HAP-1 (cell line): ENCODE measurements around the gene NRG2.

Experiments
- DNase-seq, 2 experiments: peaks; one replicate each; pipeline ENCODE4 v3.0.0-alpha.2; 2016 to 2020; ENCODE audit warnings: low spot score in 2 of 2
- H3K27me3 ChIP-seq: fragments of 250-450 bp; sonication (Bioruptor Pico); 2 replicates; pipeline ENCODE4 v1.5.1; 2020; ENCODE audit warnings: low read depth, mild to moderate bottlenecking, moderate library complexity
- H3K36me3 ChIP-seq: fragments of 250-450 bp; sonication (Bioruptor Pico); replicated peaks from 2 replicates; pipeline ENCODE4 v1.5.1; 2020; ENCODE audit warnings: mild to moderate bottlenecking
- H3K4me1 ChIP-seq: fragments of 250-450 bp; sonication (Bioruptor Pico); 2 replicates; pipeline ENCODE4 v1.5.1; 2020; ENCODE audit warnings: mild to moderate bottlenecking
- H3K4me3 ChIP-seq: fragments of 250-450 bp; sonication (Bioruptor Pico); 2 replicates; pipeline ENCODE4 v1.5.1; 2020; ENCODE audit warnings: mild to moderate bottlenecking, moderate library complexity
- H3K9me3 ChIP-seq: fragments of 250-450 bp; sonication (Bioruptor Pico); 2 replicates; pipeline ENCODE4 v1.5.1; 2020; ENCODE audit warnings: mild to moderate bottlenecking, moderate library complexity
- in situ Hi-C: fragments of 300-500 bp; cut with MboI; formaldehyde crosslinking; loops from 3 replicates; pipeline ENCODE4 v1.14.3; 2020; ENCODE audit warnings: low sequenced_read_pairs, inconsistent platforms, mixed read lengths

Gene NRG2

DNA sequence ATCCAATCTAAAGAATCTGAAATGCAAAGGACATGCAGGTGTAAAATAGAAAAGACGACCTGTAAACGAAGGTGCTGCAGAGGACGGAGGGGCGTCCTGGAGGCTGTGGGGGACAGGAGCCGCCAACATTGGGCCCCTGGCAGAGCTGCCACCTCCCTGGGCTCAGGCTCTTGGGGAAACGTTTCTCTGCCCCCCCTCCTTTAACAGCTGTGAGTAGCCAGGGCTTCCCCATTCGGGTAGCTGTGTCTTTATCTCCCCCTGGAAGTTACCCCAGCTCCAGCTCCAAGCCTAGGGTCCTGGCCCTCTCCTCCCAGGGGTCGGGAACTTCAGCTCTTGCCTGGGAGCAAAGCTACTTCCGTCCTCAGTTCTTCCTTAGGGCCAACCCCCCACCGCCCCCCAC, 196.0 kb downstream of the NRG2 start:
- no peaks in the 10 kb centered on the region for H3K9me3 ChIP-seq
- no peaks in the 10 kb centered on the region for H3K4me1 ChIP-seq
- no peaks in the 10 kb centered on the region for H3K36me3 ChIP-seq
- no peaks in the 10 kb centered on the region for H3K27me3 ChIP-seq
- no peak for DNase-seq
- in situ Hi-C loops = loop anchor here (10.0 kb wide), 1 partner anchor 62 kb away; no protein-coding TSS in a partner anchor
- no peak overlapping the region for H3K4me3 ChIP-seq

GRCh38 chr5:139845846-139846681, 197.0 kb downstream of the NRG2 start:
- no peaks in the 10 kb centered on the region for H3K27me3 ChIP-seq
- DNase-seq = no peak
- H3K9me3 ChIP-seq = no peaks in the 10 kb centered on the region
- no peak overlapping the region for H3K4me3 ChIP-seq
- in situ Hi-C loops = loop anchor here (10.0 kb wide), 1 partner anchor 61 kb away; no protein-coding TSS in a partner anchor
- no peaks in the 10 kb centered on the region for H3K4me1 ChIP-seq
- H3K36me3 ChIP-seq = no peaks in the 10 kb centered on the region

GRCh38 chr5:139844472-139845145, 198.5 kb downstream of the NRG2 start:
- no peaks in the 10 kb centered on the region for H3K27me3 ChIP-seq
- in situ Hi-C loops = loop anchor here (10.0 kb wide), 1 partner anchor 60 kb away; no protein-coding TSS in a partner anchor
- H3K4me1 ChIP-seq = no peaks in the 10 kb centered on the region
- no peak overlapping the region for H3K4me3 ChIP-seq
- DNase-seq = peak; percentile 60 to 90
- H3K9me3 ChIP-seq = no peaks in the 10 kb centered on the region
- no peaks in the 10 kb centered on the region for H3K36me3 ChIP-seq

DNA sequence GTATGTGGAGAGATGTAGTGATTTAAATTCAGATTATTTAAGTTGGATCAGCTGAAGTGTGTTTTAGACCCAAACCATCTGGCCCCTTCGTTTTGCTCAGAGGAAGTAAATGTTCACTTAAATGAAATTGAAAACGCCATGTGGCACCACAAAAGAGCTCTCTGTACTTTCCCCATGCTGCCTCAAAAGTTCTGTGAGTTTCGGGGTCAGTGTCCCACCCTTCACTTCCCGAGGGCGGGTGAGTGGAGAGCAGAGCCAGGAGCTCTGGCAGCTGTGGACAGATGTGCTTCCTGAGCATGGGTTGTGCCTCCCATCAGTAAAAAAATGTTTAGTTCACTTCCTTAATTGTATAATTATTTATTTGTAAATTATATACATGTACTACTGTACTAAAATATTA, 199.1 kb downstream of the NRG2 start:
- no peaks in the 10 kb centered on the region for H3K9me3 ChIP-seq

GRCh38 chr5:139842321-139842720, 200.8 kb downstream of the NRG2 start:
- Histone ChIP-seq H3K27me3 (no peaks in the 10 kb centered on the region), H3K4me3 (no peak overlapping the region), H3K4me1 (no peaks in the 10 kb centered on the region), H3K9me3 (no peaks in the 10 kb centered on the region), H3K36me3 (no peaks in the 10 kb centered on the region)
- in situ Hi-C loops = loop anchor here (10.0 kb wide), 1 partner anchor 58 kb away; no protein-coding TSS in a partner anchor
- DNase-seq = no peak

More for the DNA sequence above, 199.1 kb downstream of the NRG2 start:
- no peaks in the 10 kb centered on the region for H3K4me1 ChIP-seq
- in situ Hi-C loops = loop anchor here (10.0 kb wide), 1 partner anchor 59 kb away; no protein-coding TSS in a partner anchor
- H3K27me3 ChIP-seq = no peaks in the 10 kb centered on the region
- no peak overlapping the region for H3K4me3 ChIP-seq
- no peak for DNase-seq
- no peaks in the 10 kb centered on the region for H3K36me3 ChIP-seq

GRCh38 chr5:139841549-139841948, 201.6 kb downstream of the NRG2 start:
- in situ Hi-C loops = loop anchor here (10.0 kb wide), 1 partner anchor 57 kb away; no protein-coding TSS in a partner anchor
- no peak for DNase-seq
- Histone ChIP-seq H3K27me3 (no peaks in the 10 kb centered on the region), H3K9me3 (no peaks in the 10 kb centered on the region), H3K4me3 (no peak overlapping the region), H3K36me3 (no peaks in the 10 kb centered on the region), H3K4me1 (no peaks in the 10 kb centered on the region)

DNA sequence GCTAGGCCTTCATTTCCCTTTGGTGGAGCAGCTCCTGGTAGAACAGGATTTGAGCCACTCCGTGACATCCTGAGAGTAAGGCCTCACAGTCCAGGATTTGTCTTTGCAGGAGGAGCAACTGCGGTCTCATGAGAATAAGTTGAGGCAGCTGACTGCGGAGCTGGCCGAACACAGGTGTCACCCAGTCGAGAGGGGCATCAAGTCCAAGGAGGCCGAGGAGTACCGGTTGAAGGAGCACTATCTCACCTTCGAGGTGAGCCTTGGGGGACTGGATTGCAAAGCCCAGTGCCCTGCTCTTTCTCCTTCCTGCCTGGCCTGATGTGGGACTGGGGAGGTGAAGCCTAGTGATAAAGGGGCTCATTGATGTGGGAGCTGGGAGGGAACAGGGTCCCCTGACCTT, 203.2 kb downstream of the NRG2 start:
- Histone ChIP-seq H3K27me3 (no peaks in the 10 kb centered on the region), H3K36me3 (no peaks in the 10 kb centered on the region), H3K4me3 (no peak overlapping the region), H3K9me3 (no peaks in the 10 kb centered on the region), H3K4me1 (no peaks in the 10 kb centered on the region)
- in situ Hi-C loops = loop anchor here (10.0 kb wide), 1 partner anchor 55 kb away; no protein-coding TSS in a partner anchor
- no peak for DNase-seq

GRCh38 chr5:139839232-139839815, 203.8 kb downstream of the NRG2 start:
- no peak for DNase-seq
- Histone ChIP-seq H3K36me3 (no peaks in the 10 kb centered on the region), H3K4me1 (no peaks in the 10 kb centered on the region), H3K4me3 (no peak overlapping the region), H3K27me3 (no peaks in the 10 kb centered on the region), H3K9me3 (no peaks in the 10 kb centered on the region)
- in situ Hi-C loops = no loop called here

GRCh38 chr5:139838381-139839197, 204.5 kb downstream of the NRG2 start:
- no peaks in the 10 kb centered on the region for H3K36me3 ChIP-seq
- in situ Hi-C loops = no loop called here
- no peak overlapping the region for H3K4me3 ChIP-seq
- no peaks in the 10 kb centered on the region for H3K9me3 ChIP-seq
- no peaks in the 10 kb centered on the region for H3K27me3 ChIP-seq
- H3K4me1 ChIP-seq = no peaks in the 10 kb centered on the region
- DNase-seq = no peak

DNA sequence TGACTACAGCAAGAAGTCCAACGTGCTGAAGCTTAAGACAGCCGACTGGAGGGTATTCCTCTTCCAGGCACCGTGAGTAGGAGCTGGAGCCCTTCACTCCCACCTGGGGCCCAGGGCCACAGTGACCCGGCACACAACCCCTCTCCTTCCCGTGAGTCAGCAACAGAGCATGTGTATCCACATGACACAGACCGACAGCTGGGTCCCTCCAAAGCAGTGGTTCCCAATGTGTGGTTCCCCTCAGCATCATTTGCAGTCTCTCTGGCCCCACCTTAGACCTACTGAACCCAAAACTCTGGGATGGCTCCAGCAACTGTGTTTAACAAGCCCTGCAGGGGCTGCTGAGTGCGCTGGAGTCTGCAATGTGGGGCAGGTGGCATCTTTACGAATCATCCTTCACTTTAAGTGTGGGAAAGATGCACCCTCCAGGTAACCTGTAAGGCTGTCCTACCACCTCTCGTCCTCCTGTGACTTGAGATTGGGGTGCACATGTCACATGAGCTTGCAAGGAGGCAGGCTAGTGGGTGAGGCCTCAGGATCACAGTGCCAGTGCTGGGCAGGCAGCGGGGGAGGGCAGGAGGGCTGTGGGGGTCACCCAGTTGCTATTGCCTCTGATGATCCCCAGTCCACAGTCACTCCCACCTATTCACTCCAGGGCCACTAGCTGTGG, 205.3 kb downstream of the NRG2 start:
- no peaks in the 10 kb centered on the region for H3K36me3 ChIP-seq
- no peaks in the 10 kb centered on the region for H3K4me1 ChIP-seq
- no peak overlapping the region for H3K4me3 ChIP-seq
- in situ Hi-C loops = no loop called here
- H3K9me3 ChIP-seq = no peaks in the 10 kb centered on the region
- DNase-seq = no peak
- H3K27me3 ChIP-seq = no peaks in the 10 kb centered on the region

GRCh38 chr5:139836469-139837208, 206.5 kb downstream of the NRG2 start:
- no peaks in the 10 kb centered on the region for H3K4me1 ChIP-seq
- H3K36me3 ChIP-seq = no peaks in the 10 kb centered on the region
- peaks cover 8% of the 10 kb centered on the region; the same call in 1 of the 2 replicates for H3K27me3 ChIP-seq
- H3K9me3 ChIP-seq = no peaks in the 10 kb centered on the region
- no peak for DNase-seq
- no peak overlapping the region for H3K4me3 ChIP-seq
- in situ Hi-C loops = no loop called here

- Histone ChIP-seq H3K4me1 (no peaks in the 10 kb centered on the region), H3K4me3 (no peak overlapping the region), H3K27me3 (peaks cover 17% of the 10 kb centered on the region), H3K9me3 (no peaks in the 10 kb centered on the region), H3K36me3 (no peaks in the 10 kb centered on the region)
- DNase-seq = no peak
- in situ Hi-C loops = no loop called here
Observed at GRCh38 chr5:139835656-139836055, 207.4 kb downstream of the NRG2 start.
